ENCODE measurements around the gene SAMD1. TPM values are rescaled to one million over a fixed set of nuclear protein-coding genes. Genes with fewer than 3 reads are reported as not detected.

SAMD1 gene
- total RNA-seq, 1 experiment from 2014 or later = 108 TPM

- Mint-ChIP-seq H3K9me3 (no peaks in the 10 kb centered on the region), H3K27ac (no peak overlapping the region), H3K4me3 (no peak overlapping the region; a peak in 1 of 5 replicates), H3K27me3 (ENCODE audit: low read depth) (no peaks in the 10 kb centered on the region), H3K4me1 (no peaks in the 10 kb centered on the region), H3K36me3 (ENCODE audit: insufficient read depth in 1 of 3, low read depth in 3 of 3) (peaks cover 2 to 19% (median 6%) of the 10 kb centered on the region in 3 experiments; a peak in 4 of 7 replicates)
- no peak overlapping the region for H2BK20ac ChIP-seq (ENCODE audit: low read depth, low read length, poor library complexity, severe bottlenecking)
- H3K4me2 ChIP-seq (ENCODE audit: insufficient read depth, insufficient read length, low read length) = no peak overlapping the region
- no peak overlapping the region for H4K5ac ChIP-seq (ENCODE audit: insufficient read length, low read depth, low read length)
- no peaks in the 10 kb centered on the region for H3K79me1 ChIP-seq (ENCODE audit: insufficient read depth, low read depth, low read length, poor library complexity, severe bottlenecking)
- H3K56ac ChIP-seq (ENCODE audit: insufficient read length, low read depth, low read length) = no peak overlapping the region
- H2BK120ac ChIP-seq (ENCODE audit: low read depth, low read length, poor library complexity, severe bottlenecking) = no peak overlapping the region
- H3K27ac ChIP-seq (ENCODE audit: insufficient read length, low read depth, low read length) = no peak overlapping the region
- H2BK5ac ChIP-seq (ENCODE audit: insufficient read length, low read length) = no peak overlapping the region
- no peak overlapping the region for H4K8ac ChIP-seq (replicated peaks; ENCODE audit: insufficient read length, low read depth, low read length)
- H4K20me1 ChIP-seq (ENCODE audit: control insufficient read depth, insufficient read depth, insufficient read length) = no peaks in the 10 kb centered on the region
- H2AK5ac ChIP-seq (ENCODE audit: insufficient read length, low read length) = no peak overlapping the region
- WGBS (ENCODE audit: extremely low coverage, insufficient read length, low lambda C conversion rate) = no CpG with 5 or more reads among the region's 8 CpGs
- no peak overlapping the region for H4K91ac ChIP-seq (ENCODE audit: insufficient read length, low read depth, low read length)
- H3T11ph ChIP-seq (ENCODE audit: low read length) = no peak overlapping the region
- no peak for TF ChIP-seq CTCF (conservative IDR thresholded peaks at IDR 0.05)
- H3K18ac ChIP-seq (ENCODE audit: insufficient read length, low read depth, low read length) = no peak overlapping the region
- no peak overlapping the region for H3K9ac ChIP-seq (ENCODE audit: extremely low read depth, insufficient read length, low read length)
- H3K23ac ChIP-seq (ENCODE audit: insufficient read length, low read depth, low read length) = no peak overlapping the region
- H2AFZ ChIP-seq (ENCODE audit: low read length) = no peak overlapping the region
- H3K23me2 ChIP-seq (ENCODE audit: insufficient read length, low read depth, low read length, poor library complexity, severe bottlenecking) = no peaks in the 10 kb centered on the region
- no peak for DNase-seq
- no peaks in the 10 kb centered on the region for H3K9me3 ChIP-seq (ENCODE audit: control insufficient read depth, low read depth, low read length)
- no peak overlapping the region for H3K4ac ChIP-seq (ENCODE audit: low read depth, low read length)
- H3K14ac ChIP-seq (ENCODE audit: insufficient read depth, low read length) = no peak overlapping the region
- H2BK12ac ChIP-seq (ENCODE audit: insufficient read length, low read depth, low read length) = no peak overlapping the region
- H3K79me2 ChIP-seq (ENCODE audit: insufficient read depth, low read length) = no peaks in the 10 kb centered on the region
- H3K27me3 ChIP-seq (ENCODE audit: insufficient read depth, low read length) = no peaks in the 10 kb centered on the region
- no peak overlapping the region for H2BK15ac ChIP-seq (ENCODE audit: low read depth, low read length)
- no peaks in the 10 kb centered on the region for H3K4me1 ChIP-seq (ENCODE audit: insufficient read depth, low read length)
Measured at GRCh38 chr19:14105680-14106079, 15.1 kb upstream of the SAMD1 start.
